Gastroesophageal sphincter (tissue), 4 donors: ENCODE results near the gene PLCL1. TPM values are rescaled to one million over a fixed set of nuclear protein-coding genes. Genes with fewer than 3 reads are reported as not detected.
A peak's percentile ranks its signal among the peaks of the same experiment; 100 is the strongest.

ENCODE experiments used
- ATAC-seq: fragments of 150-250 bp; one replicate; pipeline ENCODE4 v1.9.1; 2016; ENCODE audit warnings: mild to moderate bottlenecking, moderate library complexity
- H3K27ac ChIP-seq, 4 donors: fragments of 200-600 bp; sonication (generic) in 3 of 4; 1 replicate in 3 of 4; 2 replicates in 1 of 4; pipeline ENCODE4 v1.5.1; 2016 to 2019
- H3K27me3 ChIP-seq: fragments of 200-600 bp; sonication (generic); one replicate; pipeline ENCODE4 v1.5.1; 2019
- H3K36me3 ChIP-seq, 2 donors: fragments of 200-600 bp; sonication (generic); one replicate each; pipeline ENCODE4 v1.5.1; 2019; ENCODE audit warnings: control low read depth in 1 of 2
- H3K4me1 ChIP-seq, 3 donors: fragments of 200-600 bp; sonication (generic); 1 replicate in 2 of 3; 2 replicates in 1 of 3; pipeline ENCODE4 v1.5.1; 2016 to 2019; ENCODE audit warnings: control low read depth in 2 of 3
- H3K4me3 ChIP-seq, 2 donors: fragments of 200-600 bp; sonication (generic); one replicate each; pipeline ENCODE4 v1.5.1; 2019; ENCODE audit warnings: mild to moderate bottlenecking in 1 of 2, moderate library complexity in 1 of 2
- H3K9me3 ChIP-seq, 3 donors: fragments of 200-600 bp; sonication (generic); one replicate each; pipeline ENCODE4 v1.5.1; 2017 to 2019; ENCODE audit warnings: control low read depth in 2 of 3
- CTCF ChIP-seq, 4 experiments: fragments of 200-600 bp in 2 of 4; fragments of 450-650 bp in 2 of 4; sonication (generic) in 1 of 4; IDR thresholded peaks; one replicate each; pipeline ENCODE4 v1.5.1; 2017 to 2019; ENCODE audit warnings: antibody characterized with exemption in 4 of 4, mild to moderate bottlenecking in 2 of 4, moderate library complexity in 2 of 4
- EP300 ChIP-seq: sonication (generic); formaldehyde crosslinking; IDR thresholded peaks from one replicate; pipeline ENCODE4 v1.6.1; 2017; ENCODE audit warnings: antibody characterized with exemption, mild to moderate bottlenecking
- POLR2A ChIP-seq, 2 donors: fragments of 450-650 bp; IDR thresholded peaks; one replicate each; pipeline ENCODE4 v1.6.1; 2017; ENCODE audit warnings: antibody characterized with exemption in 2 of 2, mild to moderate bottlenecking in 2 of 2, moderate library complexity in 1 of 2
- POLR2AphosphoS5 ChIP-seq: sonication (generic); formaldehyde crosslinking; IDR thresholded peaks from one replicate; pipeline ENCODE4 v1.6.1; 2017; ENCODE audit warnings: antibody characterized with exemption
- WGBS, 2 donors: methylation state at CpG; one replicate each; pipeline ENCODE4 v1.1.5; 2018; ENCODE audit warnings: low coverage in 1 of 2; 5-methylcytosine and 5-hydroxymethylcytosine counted together
- total RNA-seq, 4 donors: library from RNA; depleted of rRNA; stranded (reverse); fragments of >200 nt; gene quantifications; one replicate each; pipeline ENCODE4 v1.1.0, GENCODE V29; 2016

PLCL1 gene
- total RNA-seq, 4 donors from 2014 or later: 23.4 to 89.2 (median 47.4) TPM

- WGBS, 2 donors: 1% methylated on average over 12 of the region's 79 CpGs; no CpG with 5 or more reads in 1 of the 2 donors
- Histone ChIP-seq H3K4me1 (peaks cover 0 to 13% (median 5%) of the 10 kb centered on the region in 3 donors), H3K4me3 (peak overlapping the region; percentile 1 to 45), H3K27me3 (peaks cover 41% of the 10 kb centered on the region), H3K36me3 (no peaks in the 10 kb centered on the region), H3K27ac (no peak overlapping the region), H3K9me3 (no peaks in the 10 kb centered on the region)
- no peak for TF ChIP-seq POLR2AphosphoS5
- TF ChIP-seq CTCF (IDR thresholded peaks at IDR 0.05): peak in 2 of 4 experiments; percentile 41 to 57
- TF ChIP-seq POLR2A (IDR thresholded peaks at IDR 0.05): no peak
- peak; percentile 13 for ATAC-seq
Observed at GRCh38 chr2:197786010-197786877, 18.1 kb upstream of the PLCL1 start.

GRCh38 chr2:197793456-197793855, 10.9 kb upstream of the PLCL1 start:
- Histone ChIP-seq H3K36me3 (no peaks in the 10 kb centered on the region), H3K4me1 (no peaks in the 10 kb centered on the region), H3K9me3 (no peaks in the 10 kb centered on the region), H3K27ac (no peak overlapping the region), H3K27me3 (no peaks in the 10 kb centered on the region), H3K4me3 (no peak overlapping the region)
- WGBS, 2 donors: 55 to 79% methylated on average over 1 of the region's 1 CpG
- TF ChIP-seq POLR2A (IDR thresholded peaks at IDR 0.05) (no peak), EP300 (no peak), POLR2AphosphoS5 (no peak), CTCF (IDR thresholded peaks at IDR 0.05) (no peak)
- ATAC-seq: no peak

- Histone ChIP-seq H3K9me3 (no peaks in the 10 kb centered on the region), H3K4me1 (no peaks in the 10 kb centered on the region), H3K27ac (no peak overlapping the region), H3K27me3 (no peaks in the 10 kb centered on the region), H3K4me3 (no peak overlapping the region), H3K36me3 (no peaks in the 10 kb centered on the region)
- TF ChIP-seq CTCF (IDR thresholded peaks at IDR 0.05): no peak
- no peak for TF ChIP-seq POLR2AphosphoS5
- no peak for TF ChIP-seq EP300
- no peak for TF ChIP-seq POLR2A (IDR thresholded peaks at IDR 0.05)
- ATAC-seq: no peak
Observed at GRCh38 chr2:197795277-197795676, 9.1 kb upstream of the PLCL1 start.

GRCh38 chr2:197798187-197798586, 6.2 kb upstream of the PLCL1 start:
- no peaks in the 10 kb centered on the region for H3K27me3 ChIP-seq
- WGBS, 2 donors: 62 to 68% methylated on average over 3 to 4 of the region's 4 CpGs
- no peaks in the 10 kb centered on the region for H3K36me3 ChIP-seq
- peaks cover 0 to 5% (median 1%) of the 10 kb centered on the region in 3 donors for H3K4me1 ChIP-seq
- ATAC-seq: no peak
- H3K27ac ChIP-seq: no peak overlapping the region
- TF ChIP-seq CTCF (IDR thresholded peaks at IDR 0.05) (no peak), POLR2AphosphoS5 (no peak), POLR2A (IDR thresholded peaks at IDR 0.05) (no peak), EP300 (no peak)
- H3K4me3 ChIP-seq: no peak overlapping the region
- H3K9me3 ChIP-seq: no peaks in the 10 kb centered on the region

- WGBS, 2 donors: 55 to 85% methylated on average over 3 of the region's 3 CpGs
Observed at GRCh38 chr2:197799068-197799467, 5.3 kb upstream of the PLCL1 start.

More at GRCh38 chr2:197799068-197799467, 5.3 kb upstream of the PLCL1 start:
- H3K9me3 ChIP-seq: no peaks in the 10 kb centered on the region
- no peaks in the 10 kb centered on the region for H3K27me3 ChIP-seq
- no peak overlapping the region for H3K4me3 ChIP-seq
- TF ChIP-seq EP300 (no peak), CTCF (IDR thresholded peaks at IDR 0.05) (no peak), POLR2AphosphoS5 (no peak), POLR2A (IDR thresholded peaks at IDR 0.05) (no peak)
- no peak overlapping the region for H3K27ac ChIP-seq
- no peak for ATAC-seq
- H3K4me1 ChIP-seq: peaks cover 0 to 14% (median 6%) of the 10 kb centered on the region in 3 donors
- H3K36me3 ChIP-seq: no peaks in the 10 kb centered on the region
